ENCODE results near the gene KPNB1. TPM values are rescaled to one million over a fixed set of nuclear protein-coding genes. Genes with fewer than 3 reads are reported as not detected.

The KPNB1 gene
- total and polyA plus RNA-seq, 2 of the 4 experiments (the other 2 are of a cell fraction) = 206 to 1,082 TPM

GRCh38 chr17:47638903-47639302 is 10.8 kb upstream of the KPNB1 start:
- Histone ChIP-seq H2AK5ac (ENCODE audit: low read depth, low read length) (no peak overlapping the region), H3K4ac (ENCODE audit: low read depth, low read length) (no peak overlapping the region), H3K4me3 (ENCODE audit: insufficient read depth, low read depth, low read length) (no peak overlapping the region), H3K56ac (ENCODE audit: extremely low read depth, insufficient read depth, low read length) (no peak overlapping the region), H3K4me2 (ENCODE audit: low read depth, low read length) (no peak overlapping the region), H3K27ac (ENCODE audit: insufficient read depth, low read length) (no peak overlapping the region), H3K18ac (ENCODE audit: low read depth, low read length) (no peak overlapping the region), H3K14ac (replicated peaks; ENCODE audit: low read depth, low read length) (no peak overlapping the region), H3K9me1 (ENCODE audit: insufficient read depth, low read length) (0 out of 2 replicates have a peak, but pooled peaks cover 2% of the 10 kb centered on the region), H3K9ac (ENCODE audit: low read depth, low read length) (no peak overlapping the region), H4K5ac (ENCODE audit: low read depth, low read length) (no peak overlapping the region), H3K23ac (ENCODE audit: low read depth, low read length) (no peak overlapping the region), H4K91ac (ENCODE audit: insufficient read depth, low read depth, low read length) (no peak overlapping the region), H4K20me1 (ENCODE audit: insufficient read depth, low read length) (no peaks in the 10 kb centered on the region), H2AK9ac (replicated peaks; ENCODE audit: low read depth, low read length, poor library complexity) (no peak overlapping the region), H2AFZ (replicated peaks; ENCODE audit: low read length, poor library complexity) (no peak overlapping the region), H3K4me1 (ENCODE audit: control insufficient read depth, insufficient read depth, low read length) (no peaks in the 10 kb centered on the region), H3K9me3 (ENCODE audit: control insufficient read depth, insufficient read depth, low read length) (no peaks in the 10 kb centered on the region), H4K8ac (ENCODE audit: low read depth in 2 of 2, low read length in 2 of 2) (no peak overlapping the region), H3K36me3 (ENCODE audit: control insufficient read depth, insufficient read depth, low read length) (no peaks in the 10 kb centered on the region), H3K27me3 (ENCODE audit: control insufficient read depth, insufficient read depth, low read length) (no peaks in the 10 kb centered on the region), H2BK120ac (ENCODE audit: low read depth, low read length) (no peak overlapping the region), H3K79me1 (ENCODE audit: low read depth in 1 of 2, low read length in 2 of 2) (no peaks in the 10 kb centered on the region), H2BK20ac (ENCODE audit: low read depth, low read length) (no peak overlapping the region), H2BK5ac (ENCODE audit: low read depth, low read length, poor library complexity, severe bottlenecking) (no peak overlapping the region), H2BK15ac (ENCODE audit: low read depth, low read length) (no peak overlapping the region)
- dilution Hi-C loops (cut with HindIII; ENCODE audit: low sequenced_read_pairs, unreplicated experiment) (no loop called here), in situ Hi-C loops (cut with MboI; ENCODE audit: low sequenced_read_pairs) (no loop called here), intact Hi-C loops (cut with micrococcal nuclease) (no loop called here)
- no peak for ATAC-seq (ENCODE audit: low read depth)
- no TSS peak for BruUV-seq (replicated peaks)
- POLR2A ChIA-PET (ENCODE audit: unreplicated experiment) = no interaction called here
- CTCF ChIA-PET = no interaction called here
- no peak for TF ChIP-seq SMC3 (IDR thresholded peaks at IDR 0.05; ENCODE audit: low read depth, low read length)
- TF ChIP-seq POLR2A (IDR thresholded peaks at IDR 0.05; ENCODE audit: low read depth, low read length) = no peak
- no peak for TF ChIP-seq ELK1 (IDR thresholded peaks at IDR 0.05; ENCODE audit: borderline replicate concordance, low read depth, low read length)
- TF ChIP-seq MAZ (IDR thresholded peaks at IDR 0.05; ENCODE audit: borderline replicate concordance, low read depth, low read length) = no peak
- no peak for TF ChIP-seq MAFK (IDR thresholded peaks at IDR 0.05; ENCODE audit: low read depth, low read length)
- no peak for TF ChIP-seq USF2 (IDR thresholded peaks at IDR 0.05; ENCODE audit: low read depth, low read length)
- no peak for TF ChIP-seq RAD21 (IDR thresholded peaks at IDR 0.05; ENCODE audit: low read length)
- TF ChIP-seq BHLHE40 (IDR thresholded peaks at IDR 0.05; ENCODE audit: low read depth, low read length) = no peak
- TF ChIP-seq FOS (IDR thresholded peaks at IDR 0.05; ENCODE audit: low read depth, low read length) = no peak
- TF ChIP-seq RFX5 (IDR thresholded peaks at IDR 0.05; ENCODE audit: low read depth, low read length) = no peak
- 94% methylated on average over 2 of the region's 5 CpGs; no CpG with 5 or more reads in 1 of the 2 experiments for WGBS, 2 experiments (ENCODE audit: extremely low coverage in 2 of 2, insufficient read length in 1 of 2)
- DNase-seq = no peak

Data from IMR-90 (cell line).